Fibroblast of lung (primary cell): Measurements from ENCODE around the gene TICRR. TPM values are rescaled to one million over a fixed set of nuclear protein-coding genes. Genes with fewer than 3 reads are reported as not detected.

Experiments
- DNase-seq, 2 donors: peaks; one replicate each; pipeline versions ENCODE4 v3.0.0 to v3.0.0-alpha.2; 2010; ENCODE audit warnings: low read depth in 2 of 2
- H2AFZ ChIP-seq: 2 replicates; pipeline ENCODE4 v1.5.1; 2012; ENCODE audit warnings: low read length, control low read depth, inconsistent platforms
- H3K27ac ChIP-seq: 2 replicates; pipeline ENCODE4 v1.5.1; 2011; ENCODE audit warnings: low read length, control low read depth; ENCODE audit not compliant: insufficient read depth
- H3K27me3 ChIP-seq: 2 replicates; pipeline ENCODE4 v1.5.1; 2011; ENCODE audit warnings: mild to moderate bottlenecking, low read length; ENCODE audit not compliant: control insufficient read depth, insufficient read depth
- H3K36me3 ChIP-seq: 2 replicates; pipeline ENCODE4 v1.5.1; 2011; ENCODE audit warnings: low read length; ENCODE audit not compliant: control insufficient read depth, insufficient read depth
- H3K4me1 ChIP-seq: 2 replicates; pipeline ENCODE4 v1.5.1; 2011; ENCODE audit warnings: low read length; ENCODE audit not compliant: control insufficient read depth, insufficient read depth; ENCODE audit errors: extremely low read depth
- H3K4me2 ChIP-seq: 2 replicates; pipeline ENCODE4 v1.5.1; 2011; ENCODE audit warnings: low read length, control low read depth; ENCODE audit not compliant: insufficient read depth; ENCODE audit errors: extremely low read depth
- H3K4me3 ChIP-seq, 4 experiments: fragments of 200-600 bp in 1 of 4; sonication (generic) in 1 of 4; replicated peaks in 1 of 4; 2 replicates each; pipeline ENCODE4 v1.5.1; 2011 to 2016; ENCODE audit warnings: low read length in 4 of 4, low read depth in 3 of 4, mild to moderate bottlenecking in 3 of 4, control low read depth in 2 of 4, inconsistent platforms in 1 of 4, mixed read lengths in 1 of 4; ENCODE audit not compliant: insufficient read depth in 1 of 4; ENCODE audit errors: control extremely low read depth in 1 of 4
- H3K79me2 ChIP-seq: 2 replicates; pipeline ENCODE4 v1.5.1; 2012; ENCODE audit warnings: mild to moderate bottlenecking, low read length, inconsistent platforms; ENCODE audit not compliant: control insufficient read depth, insufficient read depth
- H3K9ac ChIP-seq: 2 replicates; pipeline ENCODE4 v1.5.1; 2011; ENCODE audit warnings: mild to moderate bottlenecking, low read length, control low read depth; ENCODE audit not compliant: insufficient read depth
- H3K9me3 ChIP-seq: 2 replicates; pipeline ENCODE4 v1.5.1; 2012; ENCODE audit warnings: low read depth, low read length; ENCODE audit not compliant: control insufficient read depth, insufficient read depth
- H4K20me1 ChIP-seq: 2 replicates; pipeline ENCODE4 v1.5.1; 2011; ENCODE audit warnings: low read length; ENCODE audit not compliant: control insufficient read depth, insufficient read depth; ENCODE audit errors: extremely low read depth
- EZH2 ChIP-seq: IDR thresholded peaks from 2 replicates; pipeline ENCODE4 v1.5.1; 2012; ENCODE audit warnings: low read length, control low read depth, mild to moderate bottlenecking; ENCODE audit errors: missing control alignments
- polyA plus RNA-seq, 2 donors: library from polyadenylated mRNA; depleted of rRNA in 1 of 2; stranded (reverse) in 1 of 2; unstranded in 1 of 2; fragments of >200 nt; gene quantifications; 2 replicates each; pipeline ENCODE4 v1.2.1, GENCODE V29; 2011 to 2012; ENCODE audit warnings: missing spikeins in 1 of 2
- total RNA-seq: library from RNA; depleted of rRNA; stranded (reverse); fragments of >200 nt; gene quantifications from 2 replicates; pipeline ENCODE4 v1.2.1, GENCODE V29; 2014
- TF ChIP-seq, protein P1 (sequence below), 2 donors: IDR thresholded peaks in 1 of 2; conservative IDR thresholded peaks in 1 of 2; 1 replicate in 1 of 2; 2 replicates in 1 of 2; pipeline ENCODE4 v1.5.1; 2011 to 2012; ENCODE audit warnings: low read length in 2 of 2, control low read depth in 1 of 2, inconsistent platforms in 1 of 2, low read depth in 1 of 2, mild to moderate bottlenecking in 1 of 2

TICRR gene
- total and polyA plus RNA-seq, 2 donors (not counting 1 experiment from before 2014, with no cell fraction given): 1.2 to 1.6 TPM

DNA sequence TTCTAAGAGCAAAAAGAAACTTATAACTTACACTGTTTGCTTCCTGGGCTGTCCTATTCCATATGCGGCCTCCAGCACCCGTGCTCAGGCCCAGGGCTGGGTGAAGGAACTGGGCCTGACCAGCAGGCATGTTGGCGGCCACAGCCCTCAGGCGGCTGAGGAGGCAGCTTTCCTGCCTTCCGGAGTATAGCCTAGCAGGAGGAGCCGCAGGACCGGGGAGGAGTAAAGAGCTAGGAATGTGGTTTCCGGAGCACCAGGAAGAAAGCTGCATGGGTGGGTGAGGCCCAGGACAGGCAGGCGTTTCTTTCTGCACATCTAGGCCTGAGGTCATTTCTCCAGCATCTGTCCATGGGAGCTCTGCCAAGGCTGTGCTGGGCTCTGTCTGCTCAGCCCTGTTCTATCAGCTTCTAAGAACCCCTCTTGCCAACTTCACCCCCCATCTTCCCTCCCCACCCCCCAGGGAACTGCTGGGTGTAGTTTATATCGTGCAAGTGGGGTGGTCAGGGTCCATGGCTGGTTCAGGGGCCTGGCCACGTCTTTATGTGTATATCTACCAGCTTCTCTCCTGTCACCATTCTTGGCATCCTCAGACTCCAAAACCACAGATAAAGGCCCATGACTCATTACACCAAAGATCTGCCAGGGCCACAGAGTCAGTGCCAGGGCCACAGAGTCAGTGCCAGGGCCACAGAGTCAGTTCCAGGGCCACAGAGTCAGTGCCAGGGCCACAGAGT is 87.8 kb downstream of the TICRR start:
- H3K4me3 ChIP-seq: peak overlapping the region in 3 of 4 experiments; percentile 35 to 42 (median 41)
- H2AFZ ChIP-seq: peak overlapping the region; percentile 79
- no peaks in the 10 kb centered on the region for H3K27me3 ChIP-seq
- no peaks in the 10 kb centered on the region for H3K79me2 ChIP-seq
- peak; percentile 93 to 94 for DNase-seq
- TF ChIP-seq EZH2: no peak
- TF ChIP-seq, protein P1, sequence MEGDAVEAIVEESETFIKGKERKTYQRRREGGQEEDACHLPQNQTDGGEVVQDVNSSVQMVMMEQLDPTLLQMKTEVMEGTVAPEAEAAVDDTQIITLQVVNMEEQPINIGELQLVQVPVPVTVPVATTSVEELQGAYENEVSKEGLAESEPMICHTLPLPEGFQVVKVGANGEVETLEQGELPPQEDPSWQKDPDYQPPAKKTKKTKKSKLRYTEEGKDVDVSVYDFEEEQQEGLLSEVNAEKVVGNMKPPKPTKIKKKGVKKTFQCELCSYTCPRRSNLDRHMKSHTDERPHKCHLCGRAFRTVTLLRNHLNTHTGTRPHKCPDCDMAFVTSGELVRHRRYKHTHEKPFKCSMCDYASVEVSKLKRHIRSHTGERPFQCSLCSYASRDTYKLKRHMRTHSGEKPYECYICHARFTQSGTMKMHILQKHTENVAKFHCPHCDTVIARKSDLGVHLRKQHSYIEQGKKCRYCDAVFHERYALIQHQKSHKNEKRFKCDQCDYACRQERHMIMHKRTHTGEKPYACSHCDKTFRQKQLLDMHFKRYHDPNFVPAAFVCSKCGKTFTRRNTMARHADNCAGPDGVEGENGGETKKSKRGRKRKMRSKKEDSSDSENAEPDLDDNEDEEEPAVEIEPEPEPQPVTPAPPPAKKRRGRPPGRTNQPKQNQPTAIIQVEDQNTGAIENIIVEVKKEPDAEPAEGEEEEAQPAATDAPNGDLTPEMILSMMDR (conservative IDR thresholded peaks at IDR 0.05 in 1 of 2, IDR thresholded peaks at IDR 0.05 in 1 of 2; ENCODE audit: low read depth in 1 of 2, low read length in 2 of 2): peak in 1 of 2 donors; percentile 6
- peak overlapping the region; percentile 61 for H3K4me2 ChIP-seq
- no peaks in the 10 kb centered on the region for H3K9me3 ChIP-seq
- H3K36me3 ChIP-seq: no peaks in the 10 kb centered on the region
- H4K20me1 ChIP-seq: no peaks in the 10 kb centered on the region
- H3K4me1 ChIP-seq: peaks cover 11% of the 10 kb centered on the region
- peak overlapping the region; percentile 58 for H3K9ac ChIP-seq
- H3K27ac ChIP-seq: peak overlapping the region; percentile 88

DNA sequence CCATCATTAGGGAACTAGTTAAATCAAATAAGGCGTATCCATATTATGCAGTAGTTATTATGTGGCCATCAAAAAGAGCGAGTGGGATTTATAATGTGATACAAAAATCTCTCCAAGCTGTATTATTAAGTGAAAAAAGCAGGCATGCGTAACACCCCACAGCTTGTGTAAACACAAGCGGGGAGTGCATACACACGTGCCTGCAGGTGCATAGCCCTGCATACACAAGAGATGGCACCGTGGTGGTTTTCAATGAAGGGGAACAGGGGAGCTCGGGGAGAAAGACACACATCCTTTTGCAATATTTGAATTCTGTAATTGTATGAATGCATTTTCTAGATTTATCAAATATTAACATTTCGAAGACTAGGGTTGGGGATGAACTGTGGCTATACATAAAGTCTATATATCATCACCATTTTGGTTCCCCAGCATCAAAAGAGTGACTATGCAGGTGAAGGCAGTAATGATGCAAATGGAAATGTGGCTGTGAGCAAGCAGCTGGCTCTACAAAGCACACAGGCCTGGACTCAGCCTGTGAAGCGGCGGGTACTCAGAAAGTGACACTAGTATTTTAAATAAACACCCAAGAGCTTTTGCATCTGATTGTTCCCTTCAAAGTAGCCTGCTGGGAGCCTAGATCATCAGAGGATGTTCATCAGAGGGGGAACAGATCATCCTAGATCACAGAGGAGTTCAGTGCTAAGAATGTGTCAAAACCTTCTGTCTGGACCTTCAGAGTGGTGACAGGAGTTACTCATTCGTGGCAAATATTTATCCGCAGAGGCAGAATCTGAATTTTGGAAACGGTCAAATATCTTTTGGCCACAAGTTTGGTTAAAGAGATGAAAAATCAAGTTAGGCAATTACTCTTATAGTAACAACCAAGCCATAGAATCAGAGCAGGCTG is 89.4 kb downstream of the TICRR start:
- Histone ChIP-seq H3K79me2 (no peaks in the 10 kb centered on the region), H2AFZ (no peak overlapping the region), H3K4me3 (peak overlapping the region in 1 of 4 experiments; percentile 46), H3K27me3 (no peaks in the 10 kb centered on the region), H3K9me3 (no peaks in the 10 kb centered on the region), H3K36me3 (no peaks in the 10 kb centered on the region), H3K9ac (no peak overlapping the region), H4K20me1 (no peaks in the 10 kb centered on the region), H3K27ac (peak overlapping the region; percentile 18), H3K4me2 (peak overlapping the region; percentile 55), H3K4me1 (peaks cover 11% of the 10 kb centered on the region)
- TF ChIP-seq, protein P1 (conservative IDR thresholded peaks at IDR 0.05 in 1 of 2, IDR thresholded peaks at IDR 0.05 in 1 of 2; ENCODE audit: low read depth in 1 of 2, low read length in 2 of 2): no peak
- TF ChIP-seq EZH2: no peak
- no peak for DNase-seq
